OCI-LY3 (cell line): Measurements from ENCODE around the gene ADAMTS7.
"Not testable (repeated sequence)": the region's sequence is repeated elsewhere in the genome, so short reads cannot be mapped to it uniquely, and the experiment has no call there.

Experiments
- CTCF ChIP-seq: fragments of 200-600, 300-600 bp; sonication (generic); IDR thresholded peaks from 2 replicates; pipeline ENCODE4 v1.5.1; 2014; ENCODE audit warnings: antibody characterized with exemption, low read length, low read depth
- EZH2phosphoT487 ChIP-seq: fragments of 200-600 bp; shearing (Covaris generic); IDR thresholded peaks from 2 replicates; pipeline ENCODE4 v1.6.1; 2018; ENCODE audit warnings: antibody characterized with exemption, mixed run types, low read depth

GRCh38 chr15:78741674-78742073 lies 69.6 kb downstream of the ADAMTS7 start:
- TF ChIP-seq CTCF, EZH2phosphoT487: not testable (repeated sequence)
